ENCODE data around the gene ACTL8. TPM values are rescaled to one million over a fixed set of nuclear protein-coding genes. Genes with fewer than 3 reads are reported as not detected.

ACTL8 gene
- polyA plus RNA-seq, 1 donor (not counting 4 experiments of a cell fraction or from before 2014, with no cell fraction given): not detected

GRCh38 chr1:17829579-17829978 lies 74.4 kb downstream of the ACTL8 start:
- no peaks in the 10 kb centered on the region for H3K4me1 ChIP-seq (ENCODE audit: control insufficient read depth, extremely low read depth, insufficient read depth, low read length)
- H3K27ac ChIP-seq (ENCODE audit: control insufficient read depth, insufficient read depth, low read length): no peak overlapping the region
- FAIRE-seq: no peak
- H2AFZ ChIP-seq (ENCODE audit: control insufficient read depth, low read length): no peak overlapping the region
- H3K27me3 ChIP-seq (ENCODE audit: control insufficient read depth, extremely low read depth, insufficient read depth, low read length): no peaks in the 10 kb centered on the region
- no peak overlapping the region for H3K4me2 ChIP-seq (ENCODE audit: control insufficient read depth, extremely low read depth, insufficient read depth, low read depth, low read length)
- no peak for DNase-seq (ENCODE audit: low read depth, low spot score)
- H3K79me2 ChIP-seq (ENCODE audit: control insufficient read depth, insufficient read depth, low read length): no peaks in the 10 kb centered on the region
- no peaks in the 10 kb centered on the region for H3K9me1 ChIP-seq (ENCODE audit: control insufficient read depth, extremely low read depth, insufficient read depth, low read length)
- no peak overlapping the region for H3K4me3 ChIP-seq (ENCODE audit: control insufficient read depth in 2 of 3, extremely low read depth in 1 of 3, insufficient read depth in 2 of 3, low read depth in 1 of 3, low read length in 3 of 3)
- TF ChIP-seq CTCF (optimal IDR thresholded peaks at IDR 0.05 in 1 of 3, IDR thresholded peaks at IDR 0.05 in 1 of 3, conservative IDR thresholded peaks at IDR 0.05 in 1 of 3; ENCODE audit: extremely low read depth in 1 of 3, insufficient read depth in 2 of 3, low read length in 3 of 3) (no peak), EZH2 (IDR thresholded peaks at IDR 0.05; ENCODE audit: low read length) (no peak)
- no peak overlapping the region for H3K9ac ChIP-seq (ENCODE audit: control insufficient read depth, extremely low read depth, insufficient read depth, low read length)
- no peaks in the 10 kb centered on the region for H3K9me3 ChIP-seq (ENCODE audit: control insufficient read depth, low read depth, low read length)
- dilution Hi-C loops (cut with MboI; ENCODE audit: extremely low pct_ligation_motif_present, low sequenced_read_pairs): no loop called here
- no peaks in the 10 kb centered on the region for H4K20me1 ChIP-seq (ENCODE audit: control insufficient read depth, extremely low read depth, insufficient read depth, low read length)
- H3K36me3 ChIP-seq (ENCODE audit: control insufficient read depth in 2 of 2, extremely low read depth in 1 of 2, insufficient read depth in 2 of 2, low read length in 2 of 2): no peaks in the 10 kb centered on the region

GRCh38 chr1:17831597-17831996 lies 76.5 kb downstream of the ACTL8 start:
- Histone ChIP-seq H3K9ac (ENCODE audit: control insufficient read depth, extremely low read depth, insufficient read depth, low read length) (no peak overlapping the region), H3K4me3 (ENCODE audit: control insufficient read depth in 2 of 3, extremely low read depth in 1 of 3, insufficient read depth in 2 of 3, low read depth in 1 of 3, low read length in 3 of 3) (no peak overlapping the region), H3K36me3 (ENCODE audit: control insufficient read depth in 2 of 2, extremely low read depth in 1 of 2, insufficient read depth in 2 of 2, low read length in 2 of 2) (no peaks in the 10 kb centered on the region), H3K9me1 (ENCODE audit: control insufficient read depth, extremely low read depth, insufficient read depth, low read length) (no peaks in the 10 kb centered on the region), H3K9me3 (ENCODE audit: control insufficient read depth, low read depth, low read length) (no peaks in the 10 kb centered on the region), H3K27me3 (ENCODE audit: control insufficient read depth, extremely low read depth, insufficient read depth, low read length) (no peaks in the 10 kb centered on the region), H3K27ac (ENCODE audit: control insufficient read depth, insufficient read depth, low read length) (no peak overlapping the region), H3K4me1 (ENCODE audit: control insufficient read depth, extremely low read depth, insufficient read depth, low read length) (no peaks in the 10 kb centered on the region), H2AFZ (ENCODE audit: control insufficient read depth, low read length) (no peak overlapping the region), H4K20me1 (ENCODE audit: control insufficient read depth, extremely low read depth, insufficient read depth, low read length) (peaks cover 2% of the 10 kb centered on the region), H3K4me2 (ENCODE audit: control insufficient read depth, extremely low read depth, insufficient read depth, low read depth, low read length) (no peak overlapping the region), H3K79me2 (ENCODE audit: control insufficient read depth, insufficient read depth, low read length) (no peaks in the 10 kb centered on the region)
- DNase-seq (ENCODE audit: low read depth, low spot score) (no peak), FAIRE-seq (no peak)
- dilution Hi-C loops (cut with MboI; ENCODE audit: extremely low pct_ligation_motif_present, low sequenced_read_pairs): no loop called here
- TF ChIP-seq CTCF (optimal IDR thresholded peaks at IDR 0.05 in 1 of 3, IDR thresholded peaks at IDR 0.05 in 1 of 3, conservative IDR thresholded peaks at IDR 0.05 in 1 of 3; ENCODE audit: extremely low read depth in 1 of 3, insufficient read depth in 2 of 3, low read length in 3 of 3) (no peak), EZH2 (IDR thresholded peaks at IDR 0.05; ENCODE audit: low read length) (no peak)

Data from keratinocyte (primary cell).